CD4-positive, alpha-beta T cell (primary cell): ENCODE measurements around the gene GLOD4. TPM values are rescaled to one million over a fixed set of nuclear protein-coding genes. Genes with fewer than 3 reads are reported as not detected.
"Not testable (repeated sequence)": the region's sequence is repeated elsewhere in the genome, so short reads cannot be mapped to it uniquely, and the experiment has no call there.

Source experiments
- ATAC-seq: fragments of 200-7000 bp; cut with Tn5 transposase; one replicate; pipeline ENCODE4 v1.10.0; 2022; ENCODE audit warnings: mild to moderate bottlenecking; ENCODE audit not compliant: poor library complexity
- CTCF ChIA-PET: fragments of 350-600 bp; sonication (Branson Sonifier 250); formaldehyde crosslinking; loops from one replicate; lab custom pipeline; 2021; ENCODE audit warnings: antibody characterized with exemption, inconsistent platforms; lab: Charles Lee
- POLR2A ChIA-PET: fragments of 350-600 bp; sonication (Branson Sonifier 250); formaldehyde crosslinking; loops from one replicate; lab custom pipeline; 2021; ENCODE audit warnings: antibody characterized with exemption, inconsistent platforms; lab: Charles Lee
- DNase-seq, 14 experiments: peaks; one replicate each; pipeline ENCODE4 v3.0.0-alpha.2; 2013 to 2020; ENCODE audit warnings: mixed read lengths in 2 of 14
- H3K27ac ChIP-seq, 2 donors: one replicate each; pipeline versions ENCODE4 v1.5.1 to v1.7.0; 2013; ENCODE audit warnings: low read length in 2 of 2, low read depth in 1 of 2, mild to moderate bottlenecking in 1 of 2
- H3K27me3 ChIP-seq, 2 experiments: 1 replicate in 1 of 2; 2 replicates in 1 of 2; pipeline versions ENCODE4 v1.6.1 to v1.7.0; 2013; ENCODE audit warnings: low read length in 2 of 2, control low read depth in 1 of 2, mild to moderate bottlenecking in 1 of 2, moderate library complexity in 1 of 2; ENCODE audit not compliant: insufficient read depth in 2 of 2, control insufficient read depth in 1 of 2
- H3K36me3 ChIP-seq: one replicate; pipeline ENCODE4 v1.6.1; 2013; ENCODE audit warnings: low read length, control low read depth; ENCODE audit not compliant: insufficient read depth
- H3K4me1 ChIP-seq: one replicate; pipeline ENCODE4 v1.6.1; 2013; ENCODE audit warnings: low read length, control low read depth; ENCODE audit not compliant: insufficient read depth
- H3K4me3 ChIP-seq: one replicate; pipeline ENCODE4 v1.5.1; 2013; ENCODE audit warnings: mild to moderate bottlenecking, low read length, moderate library complexity
- H3K9me3 ChIP-seq, 2 experiments: 1 replicate in 1 of 2; 2 replicates in 1 of 2; pipeline versions ENCODE4 v1.6.1 to v1.7.0; 2013; ENCODE audit warnings: low read length in 2 of 2, mild to moderate bottlenecking in 2 of 2, control low read depth in 1 of 2, moderate library complexity in 1 of 2; ENCODE audit not compliant: control insufficient read depth in 1 of 2, insufficient read depth in 1 of 2
- H3K27ac Mint-ChIP-seq: one replicate; pipeline ENCODE4 v1.8.0; 2020; ENCODE audit warnings: mixed read lengths
- H3K27me3 Mint-ChIP-seq: one replicate; pipeline ENCODE4 v1.8.0; 2021; ENCODE audit warnings: mixed read lengths
- H3K36me3 Mint-ChIP-seq: one replicate; pipeline ENCODE4 v1.8.0; 2021; ENCODE audit warnings: low read depth, mixed read lengths
- H3K4me1 Mint-ChIP-seq: one replicate; pipeline ENCODE4 v1.8.0; 2021; ENCODE audit warnings: low read depth, mixed read lengths
- H3K4me3 Mint-ChIP-seq: one replicate; pipeline ENCODE4 v1.8.0; 2020; ENCODE audit warnings: mild to moderate bottlenecking, mixed read lengths
- H3K9me3 Mint-ChIP-seq: one replicate; pipeline ENCODE4 v1.8.0; 2020; ENCODE audit warnings: mixed read lengths
- intact Hi-C, 2 experiments: fragments of 100-400 bp; cut with DNase I in 1 of 2; cut with micrococcal nuclease in 1 of 2; formaldehyde crosslinking; loops; one replicate each; pipeline versions ENCODE4 v1.15.1 to v1.9.0; 2023 to 2025; cut with DNase I, micrococcal nuclease
- total RNA-seq, 174 experiments: library from RNA in 2 of 174; stranded (reverse) in 2 of 174; gene quantifications; one replicate each; pipeline ENCODE4 v1.2.3 and lab custom pipeline; 2021 to 2026
- TF ChIP-seq, protein P1 (sequence below): fragments of 200-600 bp; IDR thresholded peaks from one replicate; pipeline ENCODE4 v1.8.0; 2022; ENCODE audit warnings: antibody characterized with exemption, mild to moderate bottlenecking

Gene GLOD4
- total RNA-seq, 2 experiments from 2014 or later: 88.0 to 89.3 TPM

DNA sequence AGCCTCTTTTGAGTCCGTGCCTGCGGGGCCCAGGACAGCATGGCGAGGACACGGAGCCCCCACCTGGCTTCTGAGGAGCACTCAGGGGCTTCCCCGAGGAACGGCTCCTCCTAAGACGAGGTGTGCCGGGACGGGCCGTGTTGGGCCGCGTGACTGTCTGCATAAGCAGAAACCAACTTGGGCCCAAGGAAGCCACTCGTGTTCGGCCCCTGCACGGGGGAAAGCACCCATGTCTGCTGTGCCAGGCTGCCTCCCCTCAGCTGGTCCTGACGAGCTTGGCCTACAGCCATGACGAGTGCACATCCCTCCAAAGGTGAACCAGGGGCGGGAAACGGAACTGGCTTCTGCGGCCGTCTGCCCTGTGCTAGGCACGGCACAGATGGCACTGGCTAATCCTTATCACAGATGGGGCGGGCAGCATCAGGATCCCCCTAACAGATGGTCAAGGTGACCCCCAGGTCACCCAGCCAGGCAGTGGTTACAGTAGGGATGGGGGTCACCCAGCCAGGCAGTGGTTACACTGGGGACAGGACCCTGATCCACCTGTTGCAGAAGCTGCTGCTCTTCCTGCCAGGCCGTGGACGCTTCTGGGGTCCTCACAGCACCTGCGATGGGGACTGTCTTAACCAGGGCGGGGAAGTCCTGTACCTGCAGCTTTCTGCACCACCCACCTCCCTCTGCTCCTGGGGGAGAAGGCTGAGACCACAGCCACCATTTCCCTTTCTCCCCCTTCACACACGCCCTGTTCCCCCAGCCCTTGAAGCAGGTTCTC, 25.6 kb upstream of the GLOD4 start:
- intact Hi-C loops: no loop called here
- TF ChIP-seq, protein P1, sequence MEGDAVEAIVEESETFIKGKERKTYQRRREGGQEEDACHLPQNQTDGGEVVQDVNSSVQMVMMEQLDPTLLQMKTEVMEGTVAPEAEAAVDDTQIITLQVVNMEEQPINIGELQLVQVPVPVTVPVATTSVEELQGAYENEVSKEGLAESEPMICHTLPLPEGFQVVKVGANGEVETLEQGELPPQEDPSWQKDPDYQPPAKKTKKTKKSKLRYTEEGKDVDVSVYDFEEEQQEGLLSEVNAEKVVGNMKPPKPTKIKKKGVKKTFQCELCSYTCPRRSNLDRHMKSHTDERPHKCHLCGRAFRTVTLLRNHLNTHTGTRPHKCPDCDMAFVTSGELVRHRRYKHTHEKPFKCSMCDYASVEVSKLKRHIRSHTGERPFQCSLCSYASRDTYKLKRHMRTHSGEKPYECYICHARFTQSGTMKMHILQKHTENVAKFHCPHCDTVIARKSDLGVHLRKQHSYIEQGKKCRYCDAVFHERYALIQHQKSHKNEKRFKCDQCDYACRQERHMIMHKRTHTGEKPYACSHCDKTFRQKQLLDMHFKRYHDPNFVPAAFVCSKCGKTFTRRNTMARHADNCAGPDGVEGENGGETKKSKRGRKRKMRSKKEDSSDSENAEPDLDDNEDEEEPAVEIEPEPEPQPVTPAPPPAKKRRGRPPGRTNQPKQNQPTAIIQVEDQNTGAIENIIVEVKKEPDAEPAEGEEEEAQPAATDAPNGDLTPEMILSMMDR: no peak
- H3K36me3 ChIP-seq: no peaks in the 10 kb centered on the region
- H3K4me3 ChIP-seq: no peak overlapping the region
- POLR2A ChIA-PET: no interaction called here
- no peaks in the 10 kb centered on the region for H3K4me1 ChIP-seq
- ATAC-seq (no peak), DNase-seq (no peak)
- Mint-ChIP-seq H3K36me3 (no peaks in the 10 kb centered on the region), H3K9me3 (no peaks in the 10 kb centered on the region), H3K4me1 (no peaks in the 10 kb centered on the region), H3K27me3 (peaks cover 7% of the 10 kb centered on the region), H3K4me3 (no peak overlapping the region), H3K27ac (no peak overlapping the region)
- peaks cover 0 to 6% of the 10 kb centered on the region in 2 experiments for H3K9me3 ChIP-seq
- no peak overlapping the region for H3K27ac ChIP-seq
- no peaks in the 10 kb centered on the region for H3K27me3 ChIP-seq
- CTCF ChIA-PET: no interaction called here

DNA sequence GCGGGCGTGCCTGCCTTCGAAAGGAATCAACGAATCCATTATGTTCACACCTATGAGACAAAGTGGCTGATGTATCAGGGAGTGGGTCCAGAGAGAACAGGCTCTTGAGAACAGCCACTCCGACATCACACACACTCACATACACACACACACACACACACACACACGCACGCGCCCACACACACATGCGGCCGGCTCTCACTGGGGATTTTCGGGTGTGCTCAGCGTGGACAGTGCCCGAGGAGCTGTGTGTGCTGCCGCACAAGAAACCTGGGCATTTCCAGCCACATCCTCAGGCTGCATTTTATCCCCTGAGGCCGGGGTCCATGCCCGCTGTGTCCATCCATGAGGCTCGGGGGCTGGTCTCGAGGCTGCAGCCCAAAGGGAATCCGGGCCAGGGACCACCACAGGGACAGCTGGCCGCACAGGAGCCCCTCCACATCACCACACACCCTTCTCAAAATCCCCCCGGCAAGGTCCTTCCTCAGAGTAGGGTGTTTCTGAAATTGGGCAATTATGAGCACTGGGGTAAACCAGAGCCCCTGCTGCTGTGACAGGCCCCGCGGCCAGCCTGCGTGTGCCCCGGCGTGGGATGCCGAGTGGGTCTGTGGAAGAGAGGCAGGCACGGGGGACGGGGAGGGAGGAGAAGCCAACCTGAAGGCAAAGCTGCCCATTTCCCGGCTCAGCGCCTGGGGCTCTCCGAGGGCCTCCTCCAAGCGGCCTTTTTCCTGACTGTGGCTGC, 24.9 kb upstream of the GLOD4 start:
- H3K27me3 Mint-ChIP-seq: peaks cover 7% of the 10 kb centered on the region

DNA sequence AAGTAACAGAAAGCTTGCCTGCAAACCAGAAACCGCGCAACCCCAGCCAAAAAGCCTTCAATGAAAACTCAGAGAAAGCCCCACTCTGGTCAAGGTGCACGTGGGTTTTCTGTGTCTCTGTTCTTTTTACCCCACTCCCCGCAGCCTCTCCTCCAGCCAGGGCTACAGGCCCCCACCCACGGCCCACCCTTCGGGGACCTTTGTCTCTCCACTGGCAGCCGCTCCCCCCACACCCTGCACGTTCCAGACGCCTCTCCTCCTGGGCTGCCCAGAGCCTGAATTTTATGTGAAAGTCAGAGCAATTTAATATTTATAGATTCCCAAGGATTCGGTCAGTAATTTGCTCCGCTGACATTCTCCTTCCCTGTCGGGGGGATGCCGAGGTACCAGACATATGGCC, 24.3 kb upstream of the GLOD4 start:
- intact Hi-C loops: no loop called here
- DNase-seq: no peak
- no peaks in the 10 kb centered on the region for H3K36me3 Mint-ChIP-seq
- Histone ChIP-seq H3K27ac (no peak overlapping the region), H3K4me3 (no peak overlapping the region), H3K27me3 (no peaks in the 10 kb centered on the region), H3K36me3 (no peaks in the 10 kb centered on the region), H3K9me3 (peaks cover 0 to 6% of the 10 kb centered on the region in 2 experiments), H3K4me1 (no peaks in the 10 kb centered on the region)
- TF ChIP-seq, protein P1: no peak
- ChIA-PET POLR2A (no interaction called here), CTCF (no interaction called here)
- ATAC-seq: no peak
- no peak overlapping the region for H3K27ac Mint-ChIP-seq
- H3K4me1 Mint-ChIP-seq: no peaks in the 10 kb centered on the region
- no peak overlapping the region for H3K4me3 Mint-ChIP-seq
- peaks cover 7% of the 10 kb centered on the region for H3K27me3 Mint-ChIP-seq
- H3K9me3 Mint-ChIP-seq: no peaks in the 10 kb centered on the region

More for the DNA sequence above, 24.9 kb upstream of the GLOD4 start:
- CTCF ChIA-PET: no interaction called here
- no peaks in the 10 kb centered on the region for H3K4me1 ChIP-seq
- no peaks in the 10 kb centered on the region for H3K9me3 Mint-ChIP-seq
- no peak overlapping the region for H3K27ac Mint-ChIP-seq
- DNase-seq: no peak
- H3K36me3 Mint-ChIP-seq: no peaks in the 10 kb centered on the region
- POLR2A ChIA-PET: no interaction called here
- ATAC-seq: no peak
- H3K4me3 ChIP-seq: no peak overlapping the region
- TF ChIP-seq, protein P1: no peak
- peaks cover 0 to 6% of the 10 kb centered on the region in 2 experiments for H3K9me3 ChIP-seq
- H3K27ac ChIP-seq: no peak overlapping the region
- H3K4me3 Mint-ChIP-seq: no peak overlapping the region
- no peaks in the 10 kb centered on the region for H3K4me1 Mint-ChIP-seq
- H3K27me3 ChIP-seq: no peaks in the 10 kb centered on the region
- intact Hi-C loops: no loop called here
- H3K36me3 ChIP-seq: no peaks in the 10 kb centered on the region

GRCh38 chr17:805886-806285, 23.8 kb upstream of the GLOD4 start:
- H3K4me1 ChIP-seq, H3K27me3 ChIP-seq, H3K4me3 ChIP-seq, H3K4me3 Mint-ChIP-seq, H3K27ac ChIP-seq, H3K36me3 Mint-ChIP-seq, H3K9me3 ChIP-seq, H3K9me3 Mint-ChIP-seq, intact Hi-C loops, H3K36me3 ChIP-seq, H3K27ac Mint-ChIP-seq, ATAC-seq, H3K4me1 Mint-ChIP-seq, H3K27me3 Mint-ChIP-seq, CTCF ChIA-PET, DNase-seq, POLR2A ChIA-PET: not testable (repeated sequence)
